GM12878 (cell line): ENCODE measurements around the gene DAZAP1. TPM values are rescaled to one million over a fixed set of nuclear protein-coding genes. Genes with fewer than 3 reads are reported as not detected.

ENCODE experiments used
- BCLAF1 ChIP-seq: fragments of 450-650 bp; IDR thresholded peaks from 2 replicates; pipeline ENCODE4 v1.6.1; 2017; ENCODE audit warnings: antibody characterized with exemption, mild to moderate bottlenecking, moderate library complexity
- BHLHE40 ChIP-seq, 2 experiments: fragments of 450-650 bp in 1 of 2; IDR thresholded peaks; 2 replicates each; pipeline ENCODE4 v1.6.1; 2011 to 2017; ENCODE audit warnings: low read depth in 2 of 2, borderline replicate concordance in 1 of 2, improper control_type of control experiment in 1 of 2, low read length in 1 of 2, mild to moderate bottlenecking in 1 of 2
- BMI1 ChIP-seq: fragments of 450-650 bp; IDR thresholded peaks from 2 replicates; pipeline ENCODE4 v1.6.1; 2016; ENCODE audit warnings: mild to moderate bottlenecking, moderate library complexity, borderline replicate concordance
- ETV6 ChIP-seq, 2 experiments: fragments of 450-650 bp in 1 of 2; IDR thresholded peaks in 1 of 2; conservative IDR thresholded peaks in 1 of 2; 2 replicates each; pipeline ENCODE4 v1.6.1; 2014; ENCODE audit warnings: antibody characterized with exemption in 1 of 2, borderline replicate concordance in 1 of 2, low read depth in 1 of 2, mild to moderate bottlenecking in 1 of 2, moderate library complexity in 1 of 2
- HCFC1 ChIP-seq: fragments of 150-350 bp; IDR thresholded peaks from 2 replicates; pipeline ENCODE4 v1.6.1; 2014; ENCODE audit warnings: low read length
- HDGF ChIP-seq: fragments of 450-650 bp; IDR thresholded peaks from 2 replicates; pipeline ENCODE4 v1.6.1; 2016; ENCODE audit warnings: antibody characterized with exemption
- IRF3 ChIP-seq: fragments of 450-650 bp; IDR thresholded peaks from 2 replicates; pipeline ENCODE4 v1.6.1; 2014; ENCODE audit warnings: mild to moderate bottlenecking
- IRF4 ChIP-seq: IDR thresholded peaks from 2 replicates; pipeline ENCODE4 v1.6.1; 2011; ENCODE audit warnings: low read depth, low read length
- JUND ChIP-seq: IDR thresholded peaks from 2 replicates; pipeline ENCODE4 v1.6.1; 2012; ENCODE audit warnings: low read depth, mild to moderate bottlenecking, low read length, improper control_type of control experiment, moderate library complexity
- MAX ChIP-seq: IDR thresholded peaks from 2 replicates; pipeline ENCODE4 v1.6.1; 2012; ENCODE audit warnings: low read depth, low read length, improper control_type of control experiment
- MEF2B ChIP-seq: fragments of 450-650 bp; IDR thresholded peaks from 2 replicates; pipeline ENCODE4 v1.6.1; 2018; ENCODE audit warnings: mild to moderate bottlenecking, moderate library complexity; ENCODE audit not compliant: partially characterized antibody, poor library complexity, severe bottlenecking
- NFXL1 ChIP-seq: fragments of 450-650 bp; IDR thresholded peaks from 2 replicates; pipeline ENCODE4 v1.6.1; 2017; ENCODE audit warnings: antibody characterized with exemption, mild to moderate bottlenecking, borderline replicate concordance
- NFYA ChIP-seq: IDR thresholded peaks from 2 replicates; pipeline ENCODE4 v1.6.1; 2011; ENCODE audit warnings: low read depth, mild to moderate bottlenecking, low read length, improper control_type of control experiment, borderline replicate concordance
- RAD51 ChIP-seq: fragments of 450-650 bp; IDR thresholded peaks from 2 replicates; pipeline ENCODE4 v1.6.1; 2016; ENCODE audit warnings: moderate library complexity, mild to moderate bottlenecking, inconsistent platforms
- RB1 ChIP-seq: fragments of 450-650 bp; formaldehyde crosslinking; IDR thresholded peaks from 2 replicates; pipeline ENCODE4 v1.6.1; 2017; ENCODE audit warnings: mild to moderate bottlenecking, borderline replicate concordance
- RBBP5 ChIP-seq: fragments of 200-600 bp; sonication (generic); conservative IDR thresholded peaks from 2 replicates; pipeline ENCODE4 v1.6.1; 2016
- STAT3 ChIP-seq: IDR thresholded peaks from 2 replicates; pipeline ENCODE4 v1.6.1; 2011; ENCODE audit warnings: low read depth, low read length, improper control_type of control experiment
- SUPT20H ChIP-seq: IDR thresholded peaks from 2 replicates; pipeline ENCODE4 v1.6.1; 2011; ENCODE audit warnings: low read depth, mild to moderate bottlenecking, low read length, moderate library complexity, borderline replicate concordance; ENCODE audit not compliant: control insufficient read depth
- TARDBP ChIP-seq: IDR thresholded peaks from 2 replicates; pipeline ENCODE4 v1.6.1; 2016; ENCODE audit warnings: borderline replicate concordance
- ZSCAN29 ChIP-seq: fragments of 450-650 bp; IDR thresholded peaks from 2 replicates; pipeline ENCODE4 v1.6.1; 2017; ENCODE audit warnings: mild to moderate bottlenecking, moderate library complexity
- polyA plus RNA-seq, 11 experiments: library from polyadenylated mRNA; depleted of rRNA in 4 of 11; unstranded in 6 of 11; stranded (reverse) in 5 of 11; fragments of >200 nt; fragmentation: Nextera tagmentation in 4 of 11; fragmentation: Illumina TruSeq in 1 of 11; extraction: Ambion mirVana in 4 of 11; extraction: Trizol in 1 of 11; gene quantifications; 1 replicate in 1 of 11; 2 replicates in 10 of 11; pipeline versions ENCODE4 v1.2.1 to v1.2.3, GENCODE V29; 2011 to 2016; ENCODE audit warnings: inconsistent platforms in 2 of 11, missing spikeins in 2 of 11, low read depth in 1 of 11
- total RNA-seq, 4 experiments: library from RNA; depleted of rRNA in 3 of 4; stranded (reverse); fragments of >200 nt in 3 of 4; fragmentation: Illumina TruSeq in 1 of 4; extraction: Trizol in 1 of 4; gene quantifications; 2 replicates each; pipeline versions ENCODE4 v1.2.1 to v1.2.3, GENCODE V29; 2013 to 2021
- TF ChIP-seq, protein P1 (sequence below): fragments of 450-650 bp; IDR thresholded peaks from 2 replicates; pipeline ENCODE4 v1.6.1; 2018; ENCODE audit warnings: mild to moderate bottlenecking, low read depth, moderate library complexity; ENCODE audit not compliant: partially characterized antibody
- TF ChIP-seq, protein P2 (sequence below): fragments of 450-650 bp; IDR thresholded peaks from 2 replicates; pipeline ENCODE4 v1.6.1; 2017; ENCODE audit warnings: borderline replicate concordance

Gene DAZAP1
- total and polyA plus RNA-seq, 10 of the 15 experiments (the other 5 are each of a cell fraction or from before 2014, with no cell fraction given): 9.9 to 240 (median 92.3) TPM

- TF ChIP-seq MAX (peak; percentile 90), BCLAF1 (no peak), HCFC1 (peak; percentile 91), IRF3 (no peak), NFYA (no peak), JUND (no peak), NFXL1 (no peak), BHLHE40 (IDR thresholded peaks at IDR 0.05; ENCODE audit: borderline replicate concordance in 1 of 2, low read depth in 2 of 2, low read length in 1 of 2) (peak; percentile 94 to 98), BMI1 (no peak), ETV6 (conservative IDR thresholded peaks at IDR 0.05 in 1 of 2, IDR thresholded peaks at IDR 0.05 in 1 of 2; ENCODE audit: borderline replicate concordance in 1 of 2, low read depth in 1 of 2) (no peak), STAT3 (no peak), RB1 (0 out of 2 replicates have a peak, but pooled peaks have one; percentile 73), RAD51 (0 out of 2 replicates have a peak, but pooled peaks have one; percentile 18), SUPT20H (no peak), ZSCAN29 (no peak), MEF2B (peak; percentile 89), HDGF (no peak), IRF4 (no peak), RBBP5 (no peak), TARDBP (no peak)
- TF ChIP-seq, protein P1, sequence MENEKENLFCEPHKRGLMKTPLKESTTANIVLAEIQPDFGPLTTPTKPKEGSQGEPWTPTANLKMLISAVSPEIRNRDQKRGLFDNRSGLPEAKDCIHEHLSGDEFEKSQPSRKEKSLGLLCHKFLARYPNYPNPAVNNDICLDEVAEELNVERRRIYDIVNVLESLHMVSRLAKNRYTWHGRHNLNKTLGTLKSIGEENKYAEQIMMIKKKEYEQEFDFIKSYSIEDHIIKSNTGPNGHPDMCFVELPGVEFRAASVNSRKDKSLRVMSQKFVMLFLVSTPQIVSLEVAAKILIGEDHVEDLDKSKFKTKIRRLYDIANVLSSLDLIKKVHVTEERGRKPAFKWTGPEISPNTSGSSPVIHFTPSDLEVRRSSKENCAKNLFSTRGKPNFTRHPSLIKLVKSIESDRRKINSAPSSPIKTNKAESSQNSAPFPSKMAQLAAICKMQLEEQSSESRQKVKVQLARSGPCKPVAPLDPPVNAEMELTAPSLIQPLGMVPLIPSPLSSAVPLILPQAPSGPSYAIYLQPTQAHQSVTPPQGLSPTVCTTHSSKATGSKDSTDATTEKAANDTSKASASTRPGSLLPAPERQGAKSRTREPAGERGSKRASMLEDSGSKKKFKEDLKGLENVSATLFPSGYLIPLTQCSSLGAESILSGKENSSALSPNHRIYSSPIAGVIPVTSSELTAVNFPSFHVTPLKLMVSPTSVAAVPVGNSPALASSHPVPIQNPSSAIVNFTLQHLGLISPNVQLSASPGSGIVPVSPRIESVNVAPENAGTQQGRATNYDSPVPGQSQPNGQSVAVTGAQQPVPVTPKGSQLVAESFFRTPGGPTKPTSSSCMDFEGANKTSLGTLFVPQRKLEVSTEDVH: no peak
- TF ChIP-seq, protein P2, sequence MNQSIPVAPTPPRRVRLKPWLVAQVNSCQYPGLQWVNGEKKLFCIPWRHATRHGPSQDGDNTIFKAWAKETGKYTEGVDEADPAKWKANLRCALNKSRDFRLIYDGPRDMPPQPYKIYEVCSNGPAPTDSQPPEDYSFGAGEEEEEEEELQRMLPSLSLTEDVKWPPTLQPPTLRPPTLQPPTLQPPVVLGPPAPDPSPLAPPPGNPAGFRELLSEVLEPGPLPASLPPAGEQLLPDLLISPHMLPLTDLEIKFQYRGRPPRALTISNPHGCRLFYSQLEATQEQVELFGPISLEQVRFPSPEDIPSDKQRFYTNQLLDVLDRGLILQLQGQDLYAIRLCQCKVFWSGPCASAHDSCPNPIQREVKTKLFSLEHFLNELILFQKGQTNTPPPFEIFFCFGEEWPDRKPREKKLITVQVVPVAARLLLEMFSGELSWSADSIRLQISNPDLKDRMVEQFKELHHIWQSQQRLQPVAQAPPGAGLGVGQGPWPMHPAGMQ: no peak
Measured at GRCh38 chr19:1406774-1407527, 435 bp upstream of the DAZAP1 start (continued).
